SW480 (cell line): ENCODE data around the gene SLC47A2.
"Not testable (repeated sequence)": the region's sequence is repeated elsewhere in the genome, so short reads cannot be mapped to it uniquely, and the experiment has no call there.

ENCODE experiments used
- DNase-seq: peaks from one replicate; pipeline ENCODE4 v3.0.0-alpha.2; 2016; ENCODE audit warnings: low spot score

Gene SLC47A2

GRCh38 chr17:19706791-19707727 is 9.3 kb downstream of the SLC47A2 start:
- DNase-seq: no peak

- DNase-seq: no peak
Measured at GRCh38 chr17:19705771-19706770, 10.3 kb downstream of the SLC47A2 start.

GRCh38 chr17:19705201-19705600 is 11.2 kb downstream of the SLC47A2 start:
- DNase-seq: no peak

GRCh38 chr17:19703828-19704613 is 12.4 kb downstream of the SLC47A2 start:
- DNase-seq: no peak

- DNase-seq: no peak
Measured at GRCh38 chr17:19703106-19703827, 13.1 kb downstream of the SLC47A2 start.

- DNase-seq: no peak
Measured at GRCh38 chr17:19702217-19702641, 14.2 kb downstream of the SLC47A2 start.

- DNase-seq: no peak
Measured at GRCh38 chr17:19686400-19687090, 29.8 kb downstream of the SLC47A2 start.

- DNase-seq: not testable (repeated sequence)
Measured at GRCh38 chr17:19684909-19685580, 31.3 kb downstream of the SLC47A2 start.

GRCh38 chr17:19683117-19683516 is 33.3 kb downstream of the SLC47A2 start:
- no peak for DNase-seq

- DNase-seq: no peak
Measured at GRCh38 chr17:19678581-19679453, 37.6 kb downstream of the SLC47A2 start.

GRCh38 chr17:19677736-19678379 is 38.5 kb downstream of the SLC47A2 start:
- DNase-seq: no peak

- no peak for DNase-seq
Measured at GRCh38 chr17:19676896-19677295, 39.5 kb downstream of the SLC47A2 start.

- no peak for DNase-seq
Measured at GRCh38 chr17:19673623-19674022, 42.8 kb downstream of the SLC47A2 start.

GRCh38 chr17:19672009-19672750 is 44.2 kb downstream of the SLC47A2 start:
- DNase-seq: peak; percentile 39

- no peak for DNase-seq
Measured at GRCh38 chr17:19671433-19671832, 45.0 kb downstream of the SLC47A2 start.

- no peak for DNase-seq
Measured at GRCh38 chr17:19670908-19671307, 45.5 kb downstream of the SLC47A2 start.

- DNase-seq: not testable (repeated sequence)
Measured at GRCh38 chr17:19669680-19670079, 46.7 kb downstream of the SLC47A2 start.

GRCh38 chr17:19664821-19665181 is 51.6 kb downstream of the SLC47A2 start:
- no peak for DNase-seq
